Suprapubic skin (tissue), 4 donors: Measurements from ENCODE around the gene CNGB1. TPM values are rescaled to one million over a fixed set of nuclear protein-coding genes. Genes with fewer than 3 reads are reported as not detected.

Source experiments
- DNase-seq, 2 donors: peaks; one replicate each; pipeline ENCODE4 v3.0.0-alpha.2; 2019; ENCODE audit warnings: low spot score in 2 of 2
- H3K27ac ChIP-seq: fragments of 200-600 bp; sonication (generic); one replicate; pipeline ENCODE4 v1.5.1; 2019
- H3K27me3 ChIP-seq: fragments of 200-600 bp; sonication (generic); one replicate; pipeline ENCODE4 v1.5.1; 2019
- H3K36me3 ChIP-seq: fragments of 200-600 bp; sonication (generic); one replicate; pipeline ENCODE4 v1.5.1; 2019
- H3K4me1 ChIP-seq: fragments of 200-600 bp; sonication (generic); one replicate; pipeline ENCODE4 v1.5.1; 2019
- H3K4me3 ChIP-seq: fragments of 200-600 bp; sonication (generic); one replicate; pipeline ENCODE4 v1.5.1; 2019; ENCODE audit warnings: mild to moderate bottlenecking
- H3K9me3 ChIP-seq: fragments of 200-600 bp; sonication (generic); one replicate; pipeline ENCODE4 v1.5.1; 2019
- EP300 ChIP-seq: sonication (generic); formaldehyde crosslinking; IDR thresholded peaks from one replicate; pipeline ENCODE4 v1.6.1; 2017; ENCODE audit warnings: antibody characterized with exemption
- POLR2A ChIP-seq, 2 donors: fragments of 450-650 bp; IDR thresholded peaks; one replicate each; pipeline ENCODE4 v1.6.1; 2017; ENCODE audit warnings: antibody characterized with exemption in 2 of 2, mild to moderate bottlenecking in 2 of 2, moderate library complexity in 2 of 2
- POLR2AphosphoS5 ChIP-seq, 3 donors: sonication (generic); formaldehyde crosslinking; IDR thresholded peaks; one replicate each; pipeline ENCODE4 v1.6.1; 2017; ENCODE audit warnings: antibody characterized with exemption in 3 of 3
- WGBS: methylation state at CpG from one replicate; pipeline ENCODE4 v1.1.5; 2018; 5-methylcytosine and 5-hydroxymethylcytosine counted together
- total RNA-seq, 4 donors: library from RNA; depleted of rRNA; stranded (reverse); fragments of >200 nt; gene quantifications; one replicate each; pipeline ENCODE4 v1.1.0, GENCODE V29; 2016
- TF ChIP-seq, protein P1 (sequence below), 2 donors: fragments of 200-600 bp in 1 of 2; fragments of 450-650 bp in 1 of 2; sonication (generic) in 1 of 2; IDR thresholded peaks; one replicate each; pipeline ENCODE4 v1.5.1; 2016 to 2019; ENCODE audit warnings: antibody characterized with exemption in 2 of 2, mild to moderate bottlenecking in 1 of 2, moderate library complexity in 1 of 2

CNGB1 gene
- total RNA-seq, 4 donors from 2014 or later, result 0.08 TPM; not detected in 3

DNA sequence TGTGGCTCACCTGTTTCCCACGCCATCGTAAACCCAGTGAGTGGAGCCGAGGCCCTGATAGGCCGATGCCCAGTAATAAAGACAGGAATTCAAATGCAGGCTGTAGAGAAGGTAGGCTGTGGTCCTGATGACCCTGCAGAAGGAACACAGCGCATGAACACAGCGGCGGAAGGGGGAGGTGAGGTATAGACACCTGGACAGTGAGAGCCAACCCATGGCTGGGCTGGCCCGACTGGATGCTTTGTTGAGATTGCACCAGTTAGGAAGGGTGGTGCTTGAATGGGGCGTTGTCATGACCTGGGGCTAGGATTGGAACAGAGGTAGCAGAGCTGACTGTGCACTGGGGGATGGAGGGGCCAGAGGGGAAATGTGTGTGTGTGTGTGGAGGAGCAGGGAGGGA, 59.2 kb downstream of the CNGB1 start:
- WGBS, result 77% methylated on average over 9 of the region's 9 CpGs
- peaks cover 4% of the 10 kb centered on the region for H3K4me1 ChIP-seq
- H3K27ac ChIP-seq, result no peak overlapping the region

DNA sequence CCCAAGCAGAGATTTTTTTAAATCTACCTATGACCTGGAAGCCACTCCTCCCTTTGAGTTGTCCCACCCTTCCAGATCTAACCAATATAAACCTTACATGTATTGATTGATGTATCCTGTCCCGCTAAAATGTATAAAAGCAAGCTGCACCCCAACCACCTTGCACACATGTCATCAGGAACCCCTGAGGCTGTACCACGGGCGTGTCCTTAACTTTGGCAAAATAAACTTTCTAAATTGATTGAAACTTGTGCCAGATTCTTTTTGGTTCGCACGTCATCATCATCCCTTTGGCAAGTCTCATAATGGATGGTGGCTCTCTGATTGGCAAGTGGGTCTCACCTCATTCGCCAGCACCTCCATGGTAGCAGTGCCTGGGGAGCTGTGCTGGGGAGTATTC, 60.2 kb downstream of the CNGB1 start:
- Histone ChIP-seq H3K36me3 (no peaks in the 10 kb centered on the region), H3K9me3 (no peaks in the 10 kb centered on the region), H3K4me3 (no peak overlapping the region), H3K27me3 (no peaks in the 10 kb centered on the region), H3K27ac (no peak overlapping the region), H3K4me1 (peaks cover 4% of the 10 kb centered on the region)
- TF ChIP-seq POLR2A (IDR thresholded peaks at IDR 0.05) (no peak), EP300 (no peak), POLR2AphosphoS5 (IDR thresholded peaks at IDR 0.05) (no peak)
- TF ChIP-seq, protein P1, sequence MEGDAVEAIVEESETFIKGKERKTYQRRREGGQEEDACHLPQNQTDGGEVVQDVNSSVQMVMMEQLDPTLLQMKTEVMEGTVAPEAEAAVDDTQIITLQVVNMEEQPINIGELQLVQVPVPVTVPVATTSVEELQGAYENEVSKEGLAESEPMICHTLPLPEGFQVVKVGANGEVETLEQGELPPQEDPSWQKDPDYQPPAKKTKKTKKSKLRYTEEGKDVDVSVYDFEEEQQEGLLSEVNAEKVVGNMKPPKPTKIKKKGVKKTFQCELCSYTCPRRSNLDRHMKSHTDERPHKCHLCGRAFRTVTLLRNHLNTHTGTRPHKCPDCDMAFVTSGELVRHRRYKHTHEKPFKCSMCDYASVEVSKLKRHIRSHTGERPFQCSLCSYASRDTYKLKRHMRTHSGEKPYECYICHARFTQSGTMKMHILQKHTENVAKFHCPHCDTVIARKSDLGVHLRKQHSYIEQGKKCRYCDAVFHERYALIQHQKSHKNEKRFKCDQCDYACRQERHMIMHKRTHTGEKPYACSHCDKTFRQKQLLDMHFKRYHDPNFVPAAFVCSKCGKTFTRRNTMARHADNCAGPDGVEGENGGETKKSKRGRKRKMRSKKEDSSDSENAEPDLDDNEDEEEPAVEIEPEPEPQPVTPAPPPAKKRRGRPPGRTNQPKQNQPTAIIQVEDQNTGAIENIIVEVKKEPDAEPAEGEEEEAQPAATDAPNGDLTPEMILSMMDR (IDR thresholded peaks at IDR 0.05), result no peak
- no peak for DNase-seq
- 42% methylated on average over 6 of the region's 6 CpGs for WGBS

More for the DNA sequence above, 59.2 kb downstream of the CNGB1 start:
- H3K27me3 ChIP-seq, result no peaks in the 10 kb centered on the region
- TF ChIP-seq POLR2A (IDR thresholded peaks at IDR 0.05) (no peak), EP300 (no peak), POLR2AphosphoS5 (IDR thresholded peaks at IDR 0.05) (no peak)
- TF ChIP-seq, protein P1 (IDR thresholded peaks at IDR 0.05), result no peak
- no peaks in the 10 kb centered on the region for H3K9me3 ChIP-seq
- no peak for DNase-seq
- no peak overlapping the region for H3K4me3 ChIP-seq
- H3K36me3 ChIP-seq, result no peaks in the 10 kb centered on the region

DNA sequence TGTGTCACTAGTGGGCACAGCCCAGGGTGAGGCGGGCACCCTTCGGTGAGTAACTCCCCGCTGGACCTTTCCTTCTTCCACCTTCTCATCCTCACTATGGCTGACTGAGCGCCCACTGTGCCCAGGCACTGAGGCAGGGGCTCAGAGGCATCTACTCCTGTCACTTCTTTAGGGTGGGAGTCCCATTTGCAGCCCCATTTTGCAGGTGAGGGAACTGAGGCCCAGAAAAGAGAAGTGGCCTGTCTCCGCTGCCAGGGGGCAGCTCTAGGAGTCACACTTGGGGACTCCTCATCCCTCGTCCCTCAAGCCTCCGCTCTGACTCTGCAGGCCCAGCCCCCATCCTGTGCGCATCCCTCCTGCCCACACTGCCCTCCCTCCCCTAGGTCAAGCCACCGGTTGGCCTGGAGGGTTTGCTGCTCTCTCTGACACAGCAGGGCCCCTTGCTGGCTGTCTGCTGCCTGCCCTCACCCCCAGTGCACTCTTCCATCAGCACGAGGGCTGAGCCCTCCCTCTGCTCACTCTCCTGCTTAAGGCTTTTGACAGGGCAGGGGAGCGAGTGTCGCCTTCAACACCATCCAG, 62.4 kb downstream of the CNGB1 start:
- no peaks in the 10 kb centered on the region for H3K9me3 ChIP-seq
- H3K27ac ChIP-seq, result no peak overlapping the region
- peaks cover 5% of the 10 kb centered on the region for H3K27me3 ChIP-seq
- no peak for TF ChIP-seq EP300
- TF ChIP-seq POLR2AphosphoS5 (IDR thresholded peaks at IDR 0.05), result no peak
- TF ChIP-seq POLR2A (IDR thresholded peaks at IDR 0.05), result no peak
- TF ChIP-seq, protein P1 (IDR thresholded peaks at IDR 0.05), result no peak
- no peak for DNase-seq
- H3K4me1 ChIP-seq, result peaks cover 4% of the 10 kb centered on the region
- no peaks in the 10 kb centered on the region for H3K36me3 ChIP-seq
- no peak overlapping the region for H3K4me3 ChIP-seq
- 75% methylated on average over 11 of the region's 12 CpGs for WGBS

DNA sequence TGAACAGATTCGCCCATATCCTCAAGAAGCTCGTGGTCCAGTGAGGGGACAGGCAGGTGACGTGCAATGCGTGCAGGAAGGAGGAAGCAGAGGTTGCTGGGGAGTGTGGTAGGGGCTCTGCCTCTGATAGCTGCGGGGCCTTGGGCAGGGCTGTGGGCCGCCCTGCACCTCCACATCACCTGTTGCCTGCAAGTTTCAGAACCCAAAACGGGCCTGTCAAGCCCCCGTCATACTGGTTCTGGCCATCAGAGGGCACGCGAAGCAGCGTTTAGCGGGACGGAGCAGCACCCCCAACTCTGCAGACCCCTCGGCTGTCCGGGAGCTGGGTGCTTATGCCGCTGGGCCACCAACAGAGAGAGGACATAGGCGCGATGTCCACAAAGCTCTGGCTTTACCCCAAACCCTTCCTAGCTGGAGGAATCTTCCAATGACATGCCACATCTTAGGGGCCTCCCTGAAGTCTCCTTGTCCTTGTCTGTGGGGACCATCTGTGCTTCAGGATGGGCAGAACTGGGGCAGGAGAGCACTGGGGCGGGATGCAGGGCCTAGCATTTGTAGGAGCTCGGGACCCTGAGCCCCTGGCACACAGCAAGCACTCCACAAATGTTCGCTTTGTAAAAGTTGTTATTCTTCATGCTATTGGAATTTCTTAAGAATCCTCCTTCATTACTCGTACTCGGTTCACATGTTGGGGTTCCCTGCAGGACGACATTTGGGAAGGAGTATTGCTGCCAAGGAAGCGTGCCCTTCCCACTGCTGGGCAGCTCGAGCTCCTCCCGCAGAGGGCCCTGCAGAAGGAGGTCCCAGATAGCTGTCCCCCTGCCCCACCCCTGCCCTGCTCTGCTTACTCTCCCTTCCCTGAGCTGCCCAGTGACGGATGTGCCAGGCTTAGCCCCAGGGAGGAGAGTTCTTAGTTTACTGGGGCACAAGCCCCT, 64.3 kb downstream of the CNGB1 start:
- no peak overlapping the region for H3K27ac ChIP-seq
- TF ChIP-seq, protein P1 (IDR thresholded peaks at IDR 0.05), result peak in 1 of 2 donors; percentile 40
- no peak for TF ChIP-seq POLR2AphosphoS5 (IDR thresholded peaks at IDR 0.05)
- no peak for TF ChIP-seq POLR2A (IDR thresholded peaks at IDR 0.05)
- DNase-seq, result no peak
- no peak overlapping the region for H3K4me3 ChIP-seq
- H3K36me3 ChIP-seq, result no peaks in the 10 kb centered on the region
- WGBS, result 29% methylated on average over 27 of the region's 28 CpGs
- H3K9me3 ChIP-seq, result no peaks in the 10 kb centered on the region
- peaks cover 10% of the 10 kb centered on the region for H3K27me3 ChIP-seq
- peaks cover 4% of the 10 kb centered on the region for H3K4me1 ChIP-seq

DNA sequence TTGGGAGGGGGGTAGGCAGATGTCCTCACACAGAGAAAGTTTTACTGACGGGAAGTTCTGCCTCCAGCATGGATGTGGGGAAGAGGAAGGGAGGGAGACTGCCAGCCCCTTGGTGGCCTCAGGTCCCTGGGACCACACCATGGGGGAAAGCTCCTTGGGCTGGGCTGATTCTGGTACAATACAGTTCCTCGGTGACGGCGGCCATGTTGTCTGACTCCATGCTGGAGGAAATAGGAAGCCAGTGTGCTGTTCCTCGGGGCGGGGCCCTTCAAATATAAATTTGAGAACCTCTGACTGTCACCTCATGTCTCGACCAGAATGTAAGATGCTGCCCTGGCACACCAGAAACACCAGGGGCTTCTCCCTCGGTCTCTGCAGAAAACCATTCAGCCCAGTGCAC, 66.8 kb downstream of the CNGB1 start:
- H3K27ac ChIP-seq, result no peak overlapping the region
- no peak for DNase-seq
- WGBS, result 57% methylated on average over 5 of the region's 8 CpGs
- TF ChIP-seq, protein P1 (IDR thresholded peaks at IDR 0.05), result no peak
- TF ChIP-seq EP300 (no peak), POLR2AphosphoS5 (IDR thresholded peaks at IDR 0.05) (no peak), POLR2A (IDR thresholded peaks at IDR 0.05) (no peak)
- no peaks in the 10 kb centered on the region for H3K9me3 ChIP-seq
- H3K36me3 ChIP-seq, result no peaks in the 10 kb centered on the region
- H3K4me3 ChIP-seq, result no peak overlapping the region
- no peaks in the 10 kb centered on the region for H3K4me1 ChIP-seq
- H3K27me3 ChIP-seq, result peaks cover 18% of the 10 kb centered on the region
